Neuronal stem cell (in vitro differentiated cells): ENCODE results near the gene SIN3B.

Source experiments
- DNase-seq: peaks from one replicate; pipeline ENCODE4 v3.0.0-alpha.2; 2013; ENCODE audit warnings: low spot score
- H2AFZ ChIP-seq: one replicate; pipeline ENCODE4 v1.6.1; 2013; ENCODE audit warnings: mild to moderate bottlenecking, low read length, inconsistent platforms
- H2AK5ac ChIP-seq: 2 replicates; pipeline ENCODE4 v1.6.1; 2013; ENCODE audit warnings: low read depth, mild to moderate bottlenecking, inconsistent platforms, low read length, moderate library complexity, mixed read lengths
- H2BK120ac ChIP-seq: 2 replicates; pipeline ENCODE4 v1.6.1; 2013; ENCODE audit warnings: low read depth, mild to moderate bottlenecking, inconsistent platforms, low read length, moderate library complexity, mixed read lengths
- H2BK12ac ChIP-seq: one replicate; pipeline ENCODE4 v1.6.1; 2013; ENCODE audit warnings: low read length, inconsistent platforms
- H2BK15ac ChIP-seq: 2 replicates; pipeline ENCODE4 v1.6.1; 2013; ENCODE audit warnings: mild to moderate bottlenecking, low read length, inconsistent platforms, mixed read lengths
- H2BK5ac ChIP-seq: one replicate; pipeline ENCODE4 v1.6.1; 2013; ENCODE audit warnings: inconsistent platforms, mild to moderate bottlenecking, low read length, moderate library complexity
- H3K14ac ChIP-seq: one replicate; pipeline ENCODE4 v1.6.1; 2013; ENCODE audit warnings: low read length, inconsistent platforms
- H3K18ac ChIP-seq: 2 replicates; pipeline ENCODE4 v1.6.1; 2013; ENCODE audit warnings: low read length, inconsistent platforms
- H3K23ac ChIP-seq: 2 replicates; pipeline ENCODE4 v1.6.1; 2013; ENCODE audit warnings: low read depth, mild to moderate bottlenecking, mixed read lengths, low read length, inconsistent platforms; ENCODE audit not compliant: poor library complexity
- H3K27ac ChIP-seq: replicated peaks from 3 replicates; pipeline ENCODE4 v1.5.1; 2013; ENCODE audit warnings: low read length, inconsistent platforms
- H3K27me3 ChIP-seq, 3 experiments: 2 replicates each; pipeline ENCODE4 v1.6.1; 2013; ENCODE audit warnings: low read length in 3 of 3, mild to moderate bottlenecking in 2 of 3, inconsistent platforms in 1 of 3, low read depth in 1 of 3, mixed read lengths in 1 of 3, moderate library complexity in 1 of 3; ENCODE audit not compliant: control insufficient read depth in 3 of 3, insufficient read depth in 3 of 3
- H3K36me3 ChIP-seq, 2 donors: replicated peaks in 1 of 2; 2 replicates each; pipeline ENCODE4 v1.6.1; 2013; ENCODE audit warnings: low read length in 2 of 2; ENCODE audit not compliant: control insufficient read depth in 2 of 2, insufficient read depth in 2 of 2
- H3K4ac ChIP-seq: 2 replicates; pipeline ENCODE4 v1.6.1; 2013; ENCODE audit warnings: inconsistent platforms, mild to moderate bottlenecking, low read length, moderate library complexity
- H3K4me1 ChIP-seq, 2 donors: 1 replicate in 1 of 2; 2 replicates in 1 of 2; pipeline ENCODE4 v1.6.1; 2013; ENCODE audit warnings: low read length in 2 of 2, low read depth in 1 of 2; ENCODE audit not compliant: control insufficient read depth in 2 of 2, insufficient read depth in 1 of 2
- H3K4me2 ChIP-seq: one replicate; pipeline ENCODE4 v1.6.1; 2013; ENCODE audit warnings: mild to moderate bottlenecking, low read length, inconsistent platforms; ENCODE audit not compliant: insufficient read depth, poor library complexity, severe bottlenecking
- H3K4me3 ChIP-seq, 2 donors: 2 replicates each; pipeline ENCODE4 v1.5.1; 2013; ENCODE audit warnings: low read length in 2 of 2, mild to moderate bottlenecking in 2 of 2, inconsistent platforms in 1 of 2, moderate library complexity in 1 of 2
- H3K79me1 ChIP-seq: one replicate; pipeline ENCODE4 v1.6.1; 2013; ENCODE audit warnings: low read depth, mild to moderate bottlenecking, inconsistent platforms, low read length, moderate library complexity
- H3K9ac ChIP-seq: one replicate; pipeline ENCODE4 v1.6.1; 2013; ENCODE audit warnings: mild to moderate bottlenecking, low read depth, low read length, inconsistent platforms; ENCODE audit not compliant: poor library complexity
- H3K9me3 ChIP-seq, 2 donors: replicated peaks in 1 of 2; 2 replicates each; pipeline versions ENCODE3 to v1.6.1; 2013; ENCODE audit warnings: low read length in 2 of 2, mild to moderate bottlenecking in 2 of 2, inconsistent platforms in 1 of 2, low read depth in 1 of 2, mixed read lengths in 1 of 2, moderate library complexity in 1 of 2; ENCODE audit not compliant: control insufficient read depth in 2 of 2, insufficient read depth in 1 of 2
- H4K8ac ChIP-seq: one replicate; pipeline ENCODE4 v1.6.1; 2013; ENCODE audit warnings: low read depth, mild to moderate bottlenecking, inconsistent platforms, low read length, moderate library complexity
- H4K91ac ChIP-seq: one replicate; pipeline ENCODE4 v1.6.1; 2013; ENCODE audit warnings: low read length, low read depth, mild to moderate bottlenecking, inconsistent platforms; ENCODE audit not compliant: poor library complexity
- WGBS, 2 donors: extraction: QIAGEN DNeasy Blood & Tissue Kit; methylation state at CpG; one replicate each; pipeline ENCODE4 v1.1.7; 2013; ENCODE audit warnings: missing lambda C conversion rate in 2 of 2, mixed read lengths in 1 of 2; ENCODE audit not compliant: insufficient read length in 2 of 2, insufficient replicate concordance in 1 of 2; ENCODE audit errors: extremely low coverage in 2 of 2; 5-methylcytosine and 5-hydroxymethylcytosine counted together

Gene SIN3B

DNA sequence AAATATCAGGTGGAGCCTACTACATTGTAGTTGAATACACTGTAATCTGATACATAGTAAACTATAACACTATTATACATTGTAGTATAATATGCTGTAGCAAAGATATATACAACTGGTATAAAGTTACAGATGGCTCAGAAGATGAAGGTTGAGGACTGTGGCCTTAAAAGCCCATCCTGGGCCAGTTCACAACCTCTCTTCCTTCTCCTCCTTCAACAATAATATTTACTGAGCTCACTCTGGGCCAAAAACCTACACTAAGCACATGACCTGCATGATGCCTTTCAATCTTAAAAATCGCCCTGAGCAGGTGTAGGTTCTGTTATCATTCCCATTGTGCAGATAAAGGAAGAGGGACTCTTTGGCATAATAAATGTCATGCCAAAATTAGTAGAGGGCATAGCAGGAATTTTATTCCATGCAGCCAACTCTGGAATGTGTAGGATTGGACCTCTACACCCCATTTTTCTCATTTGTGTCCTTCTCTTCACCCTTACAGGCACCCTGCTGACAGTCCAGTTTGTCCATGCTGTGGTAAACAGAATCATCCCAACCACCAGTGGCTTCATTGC is 14.6 kb upstream of the SIN3B start:
- H3K27ac ChIP-seq, result no peak overlapping the region
- no peaks in the 10 kb centered on the region for H3K36me3 ChIP-seq
- H2AFZ ChIP-seq, result no peak overlapping the region
- no peak overlapping the region for H2BK15ac ChIP-seq
- H4K91ac ChIP-seq, result no peak overlapping the region
- no peak overlapping the region for H3K23ac ChIP-seq
- no peak overlapping the region for H3K4me3 ChIP-seq
- no peak for DNase-seq
- no peaks in the 10 kb centered on the region for H3K4me1 ChIP-seq
- H3K79me1 ChIP-seq, result no peaks in the 10 kb centered on the region
- H2AK5ac ChIP-seq, result no peak overlapping the region
- H2BK5ac ChIP-seq, result no peak overlapping the region
- H3K9ac ChIP-seq, result no peak overlapping the region
- no peak overlapping the region for H2BK12ac ChIP-seq
- H3K4ac ChIP-seq, result no peak overlapping the region
- peak overlapping the region; percentile 87 for H2BK120ac ChIP-seq
- peaks cover 0 to 11% (median 1%) of the 10 kb centered on the region in 3 experiments for H3K27me3 ChIP-seq
- H3K18ac ChIP-seq, result no peak overlapping the region
- H3K14ac ChIP-seq, result no peak overlapping the region
- peaks cover 0 to 21% of the 10 kb centered on the region in 2 donors for H3K9me3 ChIP-seq
- H3K4me2 ChIP-seq, result no peak overlapping the region
- WGBS, 2 donors, result no CpG with 5 or more reads among the region's 1 CpG
- H4K8ac ChIP-seq, result no peak overlapping the region

DNA sequence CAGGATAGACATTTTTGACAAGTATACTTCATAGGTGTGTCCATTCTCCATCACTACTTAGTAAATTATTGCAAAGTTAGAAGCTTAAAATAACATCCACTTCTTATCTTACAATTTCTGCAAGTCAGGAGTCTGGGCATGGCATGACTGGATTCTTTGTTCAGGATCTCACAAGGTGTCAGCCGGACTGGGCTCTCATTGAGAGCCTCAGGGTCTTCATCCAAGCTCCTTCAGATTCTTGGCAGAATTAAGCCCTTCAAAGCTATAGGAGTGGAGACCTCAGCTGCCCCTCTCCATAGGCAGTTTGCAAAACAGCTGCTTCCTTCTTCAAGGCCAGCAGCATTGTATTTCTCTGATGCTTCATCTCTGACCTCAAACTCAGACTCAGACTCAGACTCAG is 9.1 kb upstream of the SIN3B start:
- no CpG with 5 or more reads among the region's 1 CpG for WGBS, 2 donors
- H2BK12ac ChIP-seq, result no peak overlapping the region
- H2AK5ac ChIP-seq, result no peak overlapping the region
- H3K79me1 ChIP-seq, result no peaks in the 10 kb centered on the region
- no peak overlapping the region for H4K91ac ChIP-seq
- H3K9ac ChIP-seq, result no peak overlapping the region
- peaks cover 0 to 11% (median under 1%) of the 10 kb centered on the region in 3 experiments for H3K27me3 ChIP-seq
- H2AFZ ChIP-seq, result no peak overlapping the region
- H3K4me2 ChIP-seq, result no peak overlapping the region
- H3K27ac ChIP-seq, result no peak overlapping the region
- H3K4me3 ChIP-seq, result no peak overlapping the region
- H2BK120ac ChIP-seq, result no peak overlapping the region
- no peak overlapping the region for H4K8ac ChIP-seq
- H2BK5ac ChIP-seq, result no peak overlapping the region
- no peaks in the 10 kb centered on the region for H3K36me3 ChIP-seq
- DNase-seq, result no peak
- H2BK15ac ChIP-seq, result no peak overlapping the region
- no peaks in the 10 kb centered on the region for H3K4me1 ChIP-seq
- no peak overlapping the region for H3K18ac ChIP-seq
- H3K9me3 ChIP-seq, result peaks cover 0 to 8% of the 10 kb centered on the region in 2 donors
- no peak overlapping the region for H3K23ac ChIP-seq
- H3K14ac ChIP-seq, result no peak overlapping the region
- no peak overlapping the region for H3K4ac ChIP-seq

GRCh38 chr19:16821081-16821480 is 8.1 kb upstream of the SIN3B start:
- Histone ChIP-seq H2AK5ac (no peak overlapping the region), H4K91ac (no peak overlapping the region), H3K4me2 (no peak overlapping the region), H3K36me3 (no peaks in the 10 kb centered on the region), H3K4ac (no peak overlapping the region), H2BK120ac (no peak overlapping the region), H4K8ac (no peak overlapping the region), H2BK12ac (no peak overlapping the region), H3K18ac (no peak overlapping the region), H2BK5ac (no peak overlapping the region), H2AFZ (no peak overlapping the region), H3K27me3 (peaks cover 0 to 6% (median 5%) of the 10 kb centered on the region in 3 experiments), H3K27ac (no peak overlapping the region), H3K4me1 (peaks cover 0 to 2% of the 10 kb centered on the region in 2 donors), H3K79me1 (no peaks in the 10 kb centered on the region), H3K23ac (no peak overlapping the region), H3K9me3 (peaks cover 0 to 1% of the 10 kb centered on the region in 2 donors), H3K14ac (no peak overlapping the region), H3K4me3 (no peak overlapping the region), H3K9ac (no peak overlapping the region), H2BK15ac (no peak overlapping the region)
- no peak for DNase-seq
- WGBS, 2 donors, result no CpG with 5 or more reads among the region's 7 CpGs

DNA sequence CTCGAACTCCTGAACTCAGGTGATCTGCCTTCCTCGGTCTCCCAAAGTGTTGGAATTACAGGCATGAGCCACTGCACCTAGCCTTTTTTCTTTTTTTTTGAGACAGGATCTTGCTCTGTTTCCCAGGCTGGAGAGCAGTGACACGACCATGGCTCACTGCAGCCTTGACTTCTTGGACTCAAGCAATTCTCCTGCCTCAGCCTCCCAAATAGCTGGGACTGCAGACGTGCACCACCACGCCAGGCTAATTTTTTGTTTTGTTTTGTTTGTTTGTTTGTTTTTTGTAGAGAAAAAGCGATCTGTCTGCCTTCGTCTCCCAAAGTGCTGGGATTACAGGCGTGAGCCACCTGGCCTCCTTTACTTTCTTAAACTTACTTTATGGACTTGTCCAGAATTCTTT is 6.5 kb upstream of the SIN3B start:
- Histone ChIP-seq H4K91ac (no peak overlapping the region), H3K9ac (no peak overlapping the region), H3K27ac (no peak overlapping the region), H2BK5ac (no peak overlapping the region), H2BK12ac (no peak overlapping the region), H3K4me2 (no peak overlapping the region), H4K8ac (no peak overlapping the region), H3K27me3 (peaks cover 0 to 6% (median 5%) of the 10 kb centered on the region in 3 experiments), H3K36me3 (no peaks in the 10 kb centered on the region), H3K4me3 (no peak overlapping the region), H2AFZ (no peak overlapping the region), H2BK120ac (no peak overlapping the region), H3K18ac (no peak overlapping the region), H3K4me1 (peaks cover 0 to 2% of the 10 kb centered on the region in 2 donors), H3K9me3 (no peaks in the 10 kb centered on the region), H3K4ac (no peak overlapping the region), H2BK15ac (no peak overlapping the region), H2AK5ac (no peak overlapping the region), H3K79me1 (no peaks in the 10 kb centered on the region), H3K14ac (no peak overlapping the region), H3K23ac (no peak overlapping the region)
- no peak for DNase-seq
- no CpG with 5 or more reads among the region's 8 CpGs for WGBS, 2 donors
